ENCODE measurements around the gene LGR6. TPM values are rescaled to one million over a fixed set of nuclear protein-coding genes. Genes with fewer than 3 reads are reported as not detected.
"Not testable (repeated sequence)": the region's sequence is repeated elsewhere in the genome, so short reads cannot be mapped to it uniquely, and the experiment has no call there.

Gene LGR6
- total RNA-seq, 1 donor from 2014 or later = 4.7 TPM

- DNase-seq = no peak
Observed at GRCh38 chr1:202179828-202180750, 13.5 kb upstream of the LGR6 start.

DNA sequence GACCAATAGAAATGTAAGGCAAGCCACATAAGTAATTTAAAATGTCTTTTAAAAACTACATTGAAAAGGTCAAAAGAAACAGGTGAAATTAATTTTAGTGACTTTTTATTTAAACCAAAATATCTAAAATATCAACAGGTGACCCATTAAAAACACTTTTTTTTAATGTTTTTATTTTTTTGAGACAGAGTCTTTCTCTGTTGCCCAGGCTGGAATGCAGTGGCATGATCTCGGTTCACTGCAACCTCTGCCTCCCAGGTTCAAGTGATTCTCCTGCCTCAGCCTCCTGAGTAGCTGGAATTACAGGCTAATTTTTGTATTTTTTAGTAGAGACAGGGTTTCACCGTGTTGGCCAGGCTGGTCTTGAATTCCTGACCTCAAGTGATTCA is 12.9 kb upstream of the LGR6 start:
- DNase-seq = not testable (repeated sequence)

- DNase-seq = no peak
Observed at GRCh38 chr1:202181586-202181985, 12.0 kb upstream of the LGR6 start.

GRCh38 chr1:202182040-202182877 is 11.3 kb upstream of the LGR6 start:
- no peak for DNase-seq

- DNase-seq = peak; percentile 91
Observed at GRCh38 chr1:202184750-202185460, 8.7 kb upstream of the LGR6 start.

GRCh38 chr1:202186327-202186726 is 7.3 kb upstream of the LGR6 start:
- DNase-seq = no peak

- DNase-seq = no peak
Observed at GRCh38 chr1:202187041-202187671, 6.4 kb upstream of the LGR6 start.

GRCh38 chr1:202187697-202188407 is 5.7 kb upstream of the LGR6 start:
- DNase-seq = no peak

- DNase-seq = peak; percentile 81
Observed at GRCh38 chr1:202189001-202189790, 4.4 kb upstream of the LGR6 start.

DNA sequence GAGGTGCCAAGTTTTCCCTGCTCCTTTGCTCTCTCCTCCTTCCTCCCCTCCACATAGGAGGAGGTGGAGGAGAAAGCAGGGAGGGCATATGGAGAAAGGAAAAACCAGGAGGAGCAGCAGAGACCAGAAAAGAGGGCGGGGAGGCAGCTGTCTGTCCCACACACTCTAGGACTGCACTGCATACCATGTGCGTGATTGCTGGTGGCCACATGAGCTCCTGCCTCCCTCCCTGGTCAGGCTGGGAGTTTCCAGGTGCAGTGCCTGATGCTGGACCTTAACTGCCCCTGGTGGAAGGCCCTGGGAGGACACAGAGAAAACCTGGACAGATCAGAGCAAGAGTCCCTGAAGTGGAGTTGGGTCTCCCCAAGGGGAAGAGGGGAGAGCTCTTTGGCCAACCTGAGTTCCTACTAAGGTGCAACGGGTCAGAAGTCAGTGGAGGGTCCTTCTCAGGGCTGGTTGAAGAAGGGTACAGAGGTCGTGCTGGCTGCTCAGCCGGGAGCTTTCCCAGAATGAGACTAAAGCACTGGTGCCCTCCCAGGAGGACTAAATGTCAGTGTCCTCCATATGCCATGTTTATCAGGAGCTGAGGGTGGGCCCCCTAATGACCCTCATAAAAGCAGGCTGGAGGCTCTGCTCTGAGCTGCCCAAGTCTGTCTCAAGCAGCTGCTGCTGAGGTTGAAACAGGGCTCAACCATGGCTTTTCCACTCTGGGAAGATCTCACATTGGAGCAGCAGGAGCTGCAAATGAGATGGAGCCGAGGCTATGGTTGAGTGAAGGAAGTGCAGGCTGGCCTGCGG is 3.5 kb upstream of the LGR6 start:
- DNase-seq = no peak

DNA sequence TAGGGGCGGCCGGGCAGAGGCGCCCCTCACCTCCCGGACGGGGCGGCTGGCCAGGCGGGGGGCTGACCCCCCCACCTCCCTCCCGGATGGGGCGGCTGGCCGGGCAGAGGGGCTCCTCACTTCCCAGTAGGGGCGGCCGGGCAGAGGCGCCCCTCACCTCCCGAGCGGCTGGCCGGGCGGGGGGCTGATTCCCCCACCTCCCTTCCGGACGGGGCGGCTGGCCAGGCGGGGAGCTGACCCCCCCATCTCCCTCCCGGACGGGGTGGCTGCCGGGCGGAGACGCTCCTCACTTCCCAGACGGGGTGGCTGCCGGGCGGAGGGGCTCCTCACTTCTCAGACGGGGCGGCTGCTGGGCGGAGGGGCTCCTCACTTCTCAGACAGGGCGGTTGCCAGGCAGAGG is 2.2 kb upstream of the LGR6 start:
- DNase-seq = not testable (repeated sequence)

- peak; percentile 77 for DNase-seq
Observed at GRCh38 chr1:202192770-202193613, 607 bp upstream of the LGR6 start.

- no peak for DNase-seq
Observed at GRCh38 chr1:202194328-202194648, 689 bp downstream of the LGR6 start.

DNA sequence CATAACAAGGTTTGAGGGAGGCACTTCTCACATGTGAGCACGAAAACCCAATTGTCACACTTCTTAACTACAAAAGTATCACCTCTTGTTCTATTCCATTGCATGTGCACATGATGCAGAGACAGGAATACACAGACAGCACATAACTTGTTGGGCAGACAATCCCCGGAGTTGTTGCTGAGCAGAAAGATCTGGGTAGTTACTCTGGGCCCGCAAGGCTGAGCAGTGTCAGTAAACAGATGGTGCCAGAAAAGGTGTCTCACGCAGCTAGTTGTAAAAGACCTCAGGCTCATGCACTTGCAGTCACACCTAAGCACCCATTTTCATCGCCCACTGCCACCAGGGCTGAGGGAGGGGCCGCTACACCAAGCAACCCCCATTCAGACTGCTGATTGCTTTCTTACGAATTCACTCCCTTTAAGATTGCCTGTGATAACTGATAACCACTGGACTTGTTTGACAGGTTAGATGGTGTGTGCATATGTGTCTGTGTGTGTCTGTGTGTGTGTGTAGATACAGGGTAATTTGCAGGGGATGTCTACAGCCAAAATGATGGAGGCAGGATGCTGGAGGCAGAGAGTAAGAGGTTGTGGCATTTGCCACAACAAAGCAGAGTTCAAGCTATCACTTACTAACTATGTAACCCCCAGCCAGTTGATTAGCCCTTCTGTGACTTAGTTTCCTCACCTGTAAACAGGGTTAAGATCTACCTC is 4.2 kb downstream of the LGR6 start:
- DNase-seq = no peak

GRCh38 chr1:202198366-202198724 is 4.7 kb downstream of the LGR6 start:
- DNase-seq = no peak

GRCh38 chr1:202199040-202199889 is 5.7 kb downstream of the LGR6 start:
- DNase-seq = no peak

DNA sequence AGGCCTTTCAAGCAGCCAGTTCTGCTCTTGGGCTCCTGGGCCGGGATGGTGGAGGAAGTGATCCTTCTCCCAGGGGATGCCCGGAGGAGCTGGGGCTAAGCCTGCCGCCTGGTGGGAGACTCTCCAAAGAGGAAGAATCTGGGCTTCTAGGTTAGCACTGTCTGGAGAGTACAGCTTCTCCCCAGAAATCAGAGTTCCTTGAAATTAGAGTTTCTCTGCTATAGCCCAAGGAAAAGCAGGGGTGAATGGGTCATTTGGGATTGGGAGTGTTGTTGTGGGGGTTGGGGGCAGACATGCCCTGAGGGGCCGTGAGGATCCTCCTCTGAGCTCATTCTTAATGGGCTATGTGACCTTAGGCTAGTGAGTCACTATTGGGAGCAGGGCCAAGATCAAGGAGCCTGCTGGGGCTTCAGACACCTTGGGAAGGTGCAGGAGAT is 6.5 kb downstream of the LGR6 start:
- DNase-seq = no peak
